ENCODE data around the gene TFG. TPM values are rescaled to one million over a fixed set of nuclear protein-coding genes. Genes with fewer than 3 reads are reported as not detected.

The TFG gene
- total RNA-seq, 1 donor from 2014 or later = 64.8 TPM

DNA sequence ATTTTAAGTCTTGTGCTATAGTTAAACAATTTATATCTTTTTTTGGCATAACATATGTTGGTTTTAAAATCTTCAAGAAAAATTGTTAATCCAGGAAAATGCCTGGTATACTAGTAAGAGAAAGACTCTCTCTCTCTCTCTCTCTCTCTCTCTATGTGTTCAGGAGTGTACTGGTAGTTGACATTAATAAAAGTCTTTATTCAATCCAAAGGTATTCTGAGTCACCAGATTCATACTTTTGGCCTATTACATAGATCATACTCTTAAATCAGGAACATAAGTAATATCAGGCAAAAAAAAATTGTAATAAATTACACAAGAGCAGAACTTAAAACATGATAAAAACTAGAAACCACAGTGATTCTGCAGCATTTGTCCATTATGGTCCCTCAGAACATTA, 70.2 kb downstream of the TFG start:
- TF ChIP-seq, protein P1, sequence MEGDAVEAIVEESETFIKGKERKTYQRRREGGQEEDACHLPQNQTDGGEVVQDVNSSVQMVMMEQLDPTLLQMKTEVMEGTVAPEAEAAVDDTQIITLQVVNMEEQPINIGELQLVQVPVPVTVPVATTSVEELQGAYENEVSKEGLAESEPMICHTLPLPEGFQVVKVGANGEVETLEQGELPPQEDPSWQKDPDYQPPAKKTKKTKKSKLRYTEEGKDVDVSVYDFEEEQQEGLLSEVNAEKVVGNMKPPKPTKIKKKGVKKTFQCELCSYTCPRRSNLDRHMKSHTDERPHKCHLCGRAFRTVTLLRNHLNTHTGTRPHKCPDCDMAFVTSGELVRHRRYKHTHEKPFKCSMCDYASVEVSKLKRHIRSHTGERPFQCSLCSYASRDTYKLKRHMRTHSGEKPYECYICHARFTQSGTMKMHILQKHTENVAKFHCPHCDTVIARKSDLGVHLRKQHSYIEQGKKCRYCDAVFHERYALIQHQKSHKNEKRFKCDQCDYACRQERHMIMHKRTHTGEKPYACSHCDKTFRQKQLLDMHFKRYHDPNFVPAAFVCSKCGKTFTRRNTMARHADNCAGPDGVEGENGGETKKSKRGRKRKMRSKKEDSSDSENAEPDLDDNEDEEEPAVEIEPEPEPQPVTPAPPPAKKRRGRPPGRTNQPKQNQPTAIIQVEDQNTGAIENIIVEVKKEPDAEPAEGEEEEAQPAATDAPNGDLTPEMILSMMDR (IDR thresholded peaks at IDR 0.05; ENCODE audit: insufficient read depth, low read length, severe bottlenecking) = no peak
- Histone ChIP-seq H3K4me3 (ENCODE audit: low read depth, low read length) (no peak overlapping the region), H3K36me3 (ENCODE audit: control insufficient read depth, insufficient read depth, low read length) (no peaks in the 10 kb centered on the region), H3K27me3 (ENCODE audit: control insufficient read depth, insufficient read depth, low read length) (no peaks in the 10 kb centered on the region)
- DNase-seq (ENCODE audit: low read depth) = no peak
- FAIRE-seq = no peak

DNA sequence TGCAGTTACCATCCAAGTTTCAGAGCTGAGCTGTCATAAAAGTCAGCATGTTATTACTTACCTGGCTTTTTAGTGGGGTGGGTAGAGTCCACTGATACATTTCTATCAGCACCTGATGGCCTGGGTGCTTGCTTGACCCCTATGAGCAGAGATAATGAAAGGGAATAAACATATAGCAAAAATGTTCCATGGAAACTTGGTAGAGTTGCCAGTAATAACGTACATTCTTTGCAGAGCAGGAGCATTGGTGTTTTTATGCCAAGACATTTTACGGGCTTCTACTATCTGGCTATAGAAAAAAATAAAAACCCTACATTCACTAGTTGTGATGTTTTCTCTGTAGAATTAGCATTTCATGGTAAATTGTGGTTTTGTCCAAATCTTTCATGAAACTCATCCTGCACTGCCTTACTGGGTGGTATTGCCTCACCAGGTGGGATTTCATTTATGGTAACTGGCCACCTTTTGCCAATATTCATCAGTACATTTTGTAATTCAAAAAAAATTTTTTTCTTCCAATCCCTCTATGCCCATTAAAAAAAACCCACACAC, 70.9 kb downstream of the TFG start:
- FAIRE-seq (no peak), DNase-seq (ENCODE audit: low read depth) (no peak)
- TF ChIP-seq, protein P1 (IDR thresholded peaks at IDR 0.05; ENCODE audit: insufficient read depth, low read length, severe bottlenecking) = no peak

DNA sequence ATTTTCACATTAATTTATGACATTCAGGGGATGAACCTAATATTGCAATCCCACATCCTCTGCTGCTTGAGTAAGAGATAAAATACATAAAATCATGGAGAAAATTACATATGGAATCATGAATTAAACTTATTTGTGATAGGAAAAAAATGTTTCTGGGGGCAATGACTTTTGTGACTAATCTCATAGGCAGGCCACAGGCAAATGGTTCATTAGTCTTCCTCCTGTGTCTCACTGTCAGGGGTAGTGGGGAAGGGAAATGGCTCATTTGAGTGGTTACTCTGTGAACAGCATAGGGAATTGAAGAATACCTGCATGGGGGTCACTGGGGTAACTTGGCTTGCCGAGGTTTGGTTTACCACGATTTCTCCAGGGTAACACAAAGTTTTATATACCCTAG, 72.0 kb downstream of the TFG start:
- H3K36me3 ChIP-seq (ENCODE audit: control insufficient read depth, insufficient read depth, low read length) = no peaks in the 10 kb centered on the region
- DNase-seq (ENCODE audit: low read depth) (no peak), FAIRE-seq (no peak)
- H3K27me3 ChIP-seq (ENCODE audit: control insufficient read depth, insufficient read depth, low read length) = no peaks in the 10 kb centered on the region
- TF ChIP-seq, protein P1 (IDR thresholded peaks at IDR 0.05; ENCODE audit: insufficient read depth, low read length, severe bottlenecking) = no peak
- H3K4me3 ChIP-seq (ENCODE audit: low read depth, low read length) = no peak overlapping the region

More for the DNA sequence above, 70.9 kb downstream of the TFG start:
- Histone ChIP-seq H3K27me3 (ENCODE audit: control insufficient read depth, insufficient read depth, low read length) (no peaks in the 10 kb centered on the region), H3K36me3 (ENCODE audit: control insufficient read depth, insufficient read depth, low read length) (no peaks in the 10 kb centered on the region), H3K4me3 (ENCODE audit: low read depth, low read length) (no peak overlapping the region)

DNA sequence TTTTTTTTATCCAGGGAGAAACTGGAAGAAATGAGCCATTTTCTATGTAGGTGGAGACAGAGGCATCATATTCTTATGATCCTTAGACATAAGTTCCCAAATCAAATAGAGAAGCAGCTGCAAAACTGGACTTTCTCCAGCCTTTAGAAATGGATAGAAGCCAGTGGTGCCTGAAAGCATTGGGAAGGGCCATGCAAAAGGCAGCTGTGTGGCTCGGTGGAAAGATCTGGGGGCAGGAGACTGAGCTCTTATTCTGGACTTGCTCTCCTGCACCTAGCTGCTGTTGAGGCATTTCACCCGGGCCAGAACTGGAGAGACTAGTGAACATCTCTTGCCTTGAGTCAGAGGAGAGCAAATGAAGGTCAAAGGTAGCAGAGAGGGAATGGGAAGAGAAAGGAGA, 73.1 kb downstream of the TFG start:
- TF ChIP-seq, protein P1 (IDR thresholded peaks at IDR 0.05; ENCODE audit: insufficient read depth, low read length, severe bottlenecking) = no peak
- H3K27me3 ChIP-seq (ENCODE audit: control insufficient read depth, insufficient read depth, low read length) = no peaks in the 10 kb centered on the region
- H3K4me3 ChIP-seq (ENCODE audit: low read depth, low read length) = no peak overlapping the region
- H3K36me3 ChIP-seq (ENCODE audit: control insufficient read depth, insufficient read depth, low read length) = no peaks in the 10 kb centered on the region
- no peak for DNase-seq (ENCODE audit: low read depth)
- FAIRE-seq = no peak

DNA sequence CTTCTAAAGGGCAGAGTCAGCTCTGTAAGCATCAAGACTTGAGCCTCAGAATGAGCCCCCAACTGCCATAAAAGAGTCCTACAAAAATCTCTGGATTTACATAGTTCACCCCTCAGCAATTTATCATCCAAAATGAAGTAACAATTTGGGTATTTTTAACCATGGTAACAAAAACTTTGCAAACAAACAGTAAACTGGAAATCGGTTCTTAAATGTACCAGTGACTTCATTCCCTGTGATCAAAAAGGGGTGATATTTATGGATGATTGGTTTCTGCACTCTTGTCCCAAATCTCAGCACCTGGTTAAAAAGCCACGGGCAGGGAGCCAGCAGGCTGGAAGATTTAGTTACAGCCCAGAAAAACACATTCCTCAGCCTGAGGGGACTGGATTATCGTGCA, 73.6 kb downstream of the TFG start:
- no peak overlapping the region for H3K4me3 ChIP-seq (ENCODE audit: low read depth, low read length)
- H3K36me3 ChIP-seq (ENCODE audit: control insufficient read depth, insufficient read depth, low read length) = no peaks in the 10 kb centered on the region
- no peak for DNase-seq (ENCODE audit: low read depth)
- H3K27me3 ChIP-seq (ENCODE audit: control insufficient read depth, insufficient read depth, low read length) = no peaks in the 10 kb centered on the region
- FAIRE-seq = peak; percentile 40
- TF ChIP-seq, protein P1 (IDR thresholded peaks at IDR 0.05; ENCODE audit: insufficient read depth, low read length, severe bottlenecking) = no peak

DNA sequence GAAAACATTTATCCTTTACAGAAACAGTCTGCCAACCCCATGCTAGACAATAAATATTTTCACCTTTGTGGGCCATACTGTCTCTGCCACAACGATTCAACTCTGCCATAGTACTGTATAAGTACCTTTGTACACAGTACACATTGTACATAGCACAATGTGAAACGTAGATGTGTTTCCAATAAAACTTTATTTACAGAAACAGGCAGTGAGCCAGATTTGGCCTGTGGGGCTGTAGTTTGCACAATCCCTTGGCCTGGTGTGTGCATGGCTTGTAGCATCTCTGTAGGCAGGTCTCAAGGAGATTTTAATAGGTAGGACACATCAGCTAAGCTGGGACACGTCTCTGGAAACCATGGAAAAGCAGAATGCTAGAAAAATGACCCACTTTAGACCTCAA, 74.3 kb downstream of the TFG start:
- FAIRE-seq = no peak
- TF ChIP-seq, protein P1 (IDR thresholded peaks at IDR 0.05; ENCODE audit: insufficient read depth, low read length, severe bottlenecking) = no peak

More for the DNA sequence above, 74.3 kb downstream of the TFG start:
- Histone ChIP-seq H3K36me3 (ENCODE audit: control insufficient read depth, insufficient read depth, low read length) (no peaks in the 10 kb centered on the region), H3K4me3 (ENCODE audit: low read depth, low read length) (no peak overlapping the region), H3K27me3 (ENCODE audit: control insufficient read depth, insufficient read depth, low read length) (no peaks in the 10 kb centered on the region)
- DNase-seq (ENCODE audit: low read depth) = no peak
